HEK293 (cell line): ENCODE measurements around the gene KLHL12.

Experiments used
- EGR2 ChIP-seq: fragments of 450-650 bp; formaldehyde crosslinking; IDR thresholded peaks from 2 replicates; pipeline ENCODE4 v1.5.1; 2016; ENCODE audit warnings: low read depth, missing biosample characterization, missing genetic modification characterization
- KLF10 ChIP-seq: fragments of 450-650 bp; IDR thresholded peaks from 2 replicates; pipeline ENCODE4 v1.5.1; 2018; ENCODE audit warnings: missing biosample characterization, mild to moderate bottlenecking, missing genetic modification characterization
- OSR2 ChIP-seq: fragments of 450-650 bp; formaldehyde crosslinking; IDR thresholded peaks from 2 replicates; pipeline ENCODE4 v1.5.1; 2016; ENCODE audit warnings: missing biosample characterization, missing genetic modification characterization
- PATZ1 ChIP-seq: fragments of 450-650 bp; formaldehyde crosslinking; IDR thresholded peaks from 2 replicates; pipeline ENCODE4 v1.5.1; 2016; ENCODE audit warnings: missing biosample characterization, missing genetic modification characterization
- PBX3 ChIP-seq: sonication (generic); formaldehyde crosslinking; IDR thresholded peaks from 2 replicates; pipeline ENCODE4 v1.8.1; 2022; ENCODE audit warnings: mild to moderate bottlenecking, moderate library complexity, missing genetic modification reagents
- PRDM6 ChIP-seq: fragments of 450-650 bp; formaldehyde crosslinking; IDR thresholded peaks from 2 replicates; pipeline ENCODE4 v1.5.1; 2017; ENCODE audit warnings: missing biosample characterization, missing genetic modification characterization
- SCRT2 ChIP-seq: fragments of 450-650 bp; formaldehyde crosslinking; IDR thresholded peaks from 2 replicates; pipeline ENCODE4 v1.5.1; 2016; ENCODE audit warnings: missing biosample characterization, missing genetic modification characterization
- TSHZ1 ChIP-seq: fragments of 450-650 bp; formaldehyde crosslinking; IDR thresholded peaks from 2 replicates; pipeline ENCODE4 v1.5.1; 2016; ENCODE audit warnings: missing biosample characterization, missing genetic modification characterization, borderline replicate concordance
- ZBTB11 ChIP-seq: fragments of 450-650 bp; formaldehyde crosslinking; conservative IDR thresholded peaks from 2 replicates; pipeline ENCODE4 v1.5.1; 2016; ENCODE audit warnings: low read depth, missing biosample characterization, missing genetic modification characterization
- ZBTB26 ChIP-seq: fragments of 450-650 bp; formaldehyde crosslinking; optimal IDR thresholded peaks from 2 replicates; pipeline ENCODE3; 2016; ENCODE audit warnings: missing biosample characterization, mild to moderate bottlenecking, missing genetic modification characterization
- ZNF133 ChIP-seq: fragments of 450-650 bp; formaldehyde crosslinking; IDR thresholded peaks from 2 replicates; pipeline ENCODE4 v1.5.1; 2016; ENCODE audit warnings: missing biosample characterization, missing genetic modification characterization
- ZNF16 ChIP-seq: fragments of 450-650 bp; formaldehyde crosslinking; IDR thresholded peaks from 2 replicates; pipeline ENCODE4 v1.5.1; 2016; ENCODE audit warnings: low read depth, missing biosample characterization, missing genetic modification characterization
- ZNF324 ChIP-seq: fragments of 450-650 bp; formaldehyde crosslinking; IDR thresholded peaks from 2 replicates; pipeline ENCODE4 v1.5.1; 2016; ENCODE audit warnings: missing biosample characterization, missing genetic modification characterization
- ZNF391 ChIP-seq: fragments of 450-650 bp; formaldehyde crosslinking; IDR thresholded peaks from 2 replicates; pipeline ENCODE4 v1.5.1; 2016; ENCODE audit warnings: low read depth, missing biosample characterization, missing genetic modification characterization, borderline replicate concordance
- ZNF398 ChIP-seq: fragments of 450-650 bp; formaldehyde crosslinking; IDR thresholded peaks from 2 replicates; pipeline ENCODE4 v1.5.1; 2017; ENCODE audit warnings: missing biosample characterization, missing genetic modification characterization
- ZNF560 ChIP-seq: fragments of 450-650 bp; formaldehyde crosslinking; IDR thresholded peaks from 2 replicates; pipeline ENCODE4 v1.5.1; 2017; ENCODE audit warnings: missing biosample characterization, missing genetic modification characterization, borderline replicate concordance
- ZNF571 ChIP-seq: fragments of 450-650 bp; formaldehyde crosslinking; IDR thresholded peaks from 2 replicates; pipeline ENCODE4 v1.5.0; 2017; ENCODE audit warnings: missing biosample characterization, missing genetic modification characterization
- ZNF600 ChIP-seq: fragments of 450-650 bp; formaldehyde crosslinking; IDR thresholded peaks from 2 replicates; pipeline ENCODE4 v1.5.1; 2016; ENCODE audit warnings: missing biosample characterization, missing genetic modification characterization
- ZNF621 ChIP-seq: fragments of 450-650 bp; formaldehyde crosslinking; IDR thresholded peaks from 2 replicates; pipeline ENCODE4 v1.5.1; 2017; ENCODE audit warnings: missing biosample characterization, missing genetic modification characterization
- ZNF629 ChIP-seq: fragments of 450-650 bp; formaldehyde crosslinking; IDR thresholded peaks from 2 replicates; pipeline ENCODE4 v1.5.1; 2017; ENCODE audit warnings: missing biosample characterization, missing genetic modification characterization
- ZNF692 ChIP-seq: fragments of 450-650 bp; formaldehyde crosslinking; IDR thresholded peaks from 2 replicates; pipeline ENCODE4 v1.5.1; 2016; ENCODE audit warnings: missing biosample characterization, missing genetic modification characterization

Gene KLHL12

GRCh38 chr1:202957733-202958543, 30.9 kb upstream of the KLHL12 start, which contains the start of gene ADIPOR1 (continued):
- no peak for TF ChIP-seq PBX3 (CRISPR knock-in tag)
- TF ChIP-seq OSR2, result 0 out of 2 replicates have a peak, but pooled peaks have one; percentile 10
- no peak for TF ChIP-seq ZNF398
- no peak for TF ChIP-seq ZNF571 (tag by site-specific recombination)
- no peak for TF ChIP-seq SCRT2 (tag by site-specific recombination)
- TF ChIP-seq PRDM6 (tag by site-specific recombination), result no peak
- no peak for TF ChIP-seq ZNF133 (tag by site-specific recombination)
- TF ChIP-seq ZNF692, result peak; percentile 35
- TF ChIP-seq EGR2 (tag by site-specific recombination), result peak; percentile 35; the same call in 1 of the 2 replicates
- peak; percentile 91 for TF ChIP-seq ZBTB26 (tag by site-specific recombination)
- no peak for TF ChIP-seq TSHZ1
- peak; percentile 97 for TF ChIP-seq KLF10 (tag by site-specific recombination)
- 0 out of 2 replicates have a peak, but pooled peaks have one; percentile 18 for TF ChIP-seq ZNF629 (tag by site-specific recombination)
- no peak for TF ChIP-seq ZNF324 (tag by site-specific recombination)
- no peak for TF ChIP-seq ZNF560 (tag by site-specific recombination)
- no peak for TF ChIP-seq ZNF391 (tag by site-specific recombination)
- no peak for TF ChIP-seq ZNF16
- TF ChIP-seq PATZ1 (tag by site-specific recombination), result peak; percentile 76
- no peak for TF ChIP-seq ZNF621
- 0 out of 2 replicates have a peak, but pooled peaks have one; percentile 47 for TF ChIP-seq ZBTB11 (tag by site-specific recombination)
- no peak for TF ChIP-seq ZNF600 (tag by site-specific recombination)
